IPS-18c (cell line): ENCODE measurements around the gene MALL.
"Not testable (repeated sequence)": the region's sequence is repeated elsewhere in the genome, so short reads cannot be mapped to it uniquely, and the experiment has no call there.

Source experiments
- H3K4me3 ChIP-seq: 2 replicates; pipeline ENCODE4 v1.7.0; 2013; ENCODE audit warnings: low read depth, mild to moderate bottlenecking, low read length, moderate library complexity; ENCODE audit not compliant: insufficient read depth
- H3K9me3 ChIP-seq: one replicate; pipeline ENCODE4 v1.6.1; 2013; ENCODE audit warnings: mild to moderate bottlenecking, low read length, moderate library complexity; ENCODE audit not compliant: control insufficient read depth, insufficient read depth

The MALL gene

DNA sequence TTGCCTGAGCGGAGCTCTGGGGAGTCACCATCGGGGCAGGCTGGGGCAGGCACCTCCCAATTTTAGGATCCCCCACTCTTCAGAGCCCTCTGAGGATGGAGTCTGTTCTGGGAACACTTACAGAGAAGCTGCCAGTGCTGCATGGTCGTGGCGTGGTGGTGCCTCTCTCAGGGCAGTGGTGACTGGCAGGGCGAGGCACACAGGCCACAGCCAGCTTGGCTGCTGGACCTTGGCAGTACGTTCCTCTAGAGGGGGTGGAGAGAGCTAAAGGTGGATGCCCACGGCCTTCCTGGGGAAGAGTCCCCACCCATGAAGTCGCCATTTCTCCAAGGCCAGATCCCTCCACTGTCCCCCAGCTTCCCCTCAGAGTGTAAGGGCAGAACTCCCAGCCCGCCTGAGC lies 78.3 kb downstream of the MALL start:
- not testable (repeated sequence) for H3K9me3 ChIP-seq, H3K4me3 ChIP-seq

GRCh38 chr2:110035384-110035783 lies 80.2 kb downstream of the MALL start:
- not testable (repeated sequence) for H3K9me3 ChIP-seq, H3K4me3 ChIP-seq

GRCh38 chr2:110034935-110035334 lies 80.7 kb downstream of the MALL start:
- H3K9me3 ChIP-seq, H3K4me3 ChIP-seq: not testable (repeated sequence)
